Gastroesophageal sphincter (tissue), 4 donors: ENCODE measurements around the gene CFAP57. TPM values are rescaled to one million over a fixed set of nuclear protein-coding genes. Genes with fewer than 3 reads are reported as not detected.

Experiments
- ATAC-seq: fragments of 150-250 bp; one replicate; pipeline ENCODE4 v1.9.1; 2016; ENCODE audit warnings: mild to moderate bottlenecking, moderate library complexity
- H3K27ac ChIP-seq, 4 donors: fragments of 200-600 bp; sonication (generic) in 3 of 4; 1 replicate in 3 of 4; 2 replicates in 1 of 4; pipeline ENCODE4 v1.5.1; 2016 to 2019
- H3K27me3 ChIP-seq: fragments of 200-600 bp; sonication (generic); one replicate; pipeline ENCODE4 v1.5.1; 2019
- H3K36me3 ChIP-seq, 2 donors: fragments of 200-600 bp; sonication (generic); one replicate each; pipeline ENCODE4 v1.5.1; 2019; ENCODE audit warnings: control low read depth in 1 of 2
- H3K4me1 ChIP-seq, 3 donors: fragments of 200-600 bp; sonication (generic); 1 replicate in 2 of 3; 2 replicates in 1 of 3; pipeline ENCODE4 v1.5.1; 2016 to 2019; ENCODE audit warnings: control low read depth in 2 of 3
- H3K4me3 ChIP-seq, 2 donors: fragments of 200-600 bp; sonication (generic); one replicate each; pipeline ENCODE4 v1.5.1; 2019; ENCODE audit warnings: mild to moderate bottlenecking in 1 of 2, moderate library complexity in 1 of 2
- H3K9me3 ChIP-seq, 3 donors: fragments of 200-600 bp; sonication (generic); one replicate each; pipeline ENCODE4 v1.5.1; 2017 to 2019; ENCODE audit warnings: control low read depth in 2 of 3
- CTCF ChIP-seq, 4 experiments: fragments of 200-600 bp in 2 of 4; fragments of 450-650 bp in 2 of 4; sonication (generic) in 1 of 4; IDR thresholded peaks; one replicate each; pipeline ENCODE4 v1.5.1; 2017 to 2019; ENCODE audit warnings: antibody characterized with exemption in 4 of 4, mild to moderate bottlenecking in 2 of 4, moderate library complexity in 2 of 4
- EP300 ChIP-seq: sonication (generic); formaldehyde crosslinking; IDR thresholded peaks from one replicate; pipeline ENCODE4 v1.6.1; 2017; ENCODE audit warnings: antibody characterized with exemption, mild to moderate bottlenecking
- POLR2A ChIP-seq, 2 donors: fragments of 450-650 bp; IDR thresholded peaks; one replicate each; pipeline ENCODE4 v1.6.1; 2017; ENCODE audit warnings: antibody characterized with exemption in 2 of 2, mild to moderate bottlenecking in 2 of 2, moderate library complexity in 1 of 2
- POLR2AphosphoS5 ChIP-seq: sonication (generic); formaldehyde crosslinking; IDR thresholded peaks from one replicate; pipeline ENCODE4 v1.6.1; 2017; ENCODE audit warnings: antibody characterized with exemption
- WGBS, 2 donors: methylation state at CpG; one replicate each; pipeline ENCODE4 v1.1.5; 2018; ENCODE audit warnings: low coverage in 1 of 2; 5-methylcytosine and 5-hydroxymethylcytosine counted together
- total RNA-seq, 4 donors: library from RNA; depleted of rRNA; stranded (reverse); fragments of >200 nt; gene quantifications; one replicate each; pipeline ENCODE4 v1.1.0, GENCODE V29; 2016

CFAP57 gene
- total RNA-seq, 4 donors from 2014 or later = not detected

DNA sequence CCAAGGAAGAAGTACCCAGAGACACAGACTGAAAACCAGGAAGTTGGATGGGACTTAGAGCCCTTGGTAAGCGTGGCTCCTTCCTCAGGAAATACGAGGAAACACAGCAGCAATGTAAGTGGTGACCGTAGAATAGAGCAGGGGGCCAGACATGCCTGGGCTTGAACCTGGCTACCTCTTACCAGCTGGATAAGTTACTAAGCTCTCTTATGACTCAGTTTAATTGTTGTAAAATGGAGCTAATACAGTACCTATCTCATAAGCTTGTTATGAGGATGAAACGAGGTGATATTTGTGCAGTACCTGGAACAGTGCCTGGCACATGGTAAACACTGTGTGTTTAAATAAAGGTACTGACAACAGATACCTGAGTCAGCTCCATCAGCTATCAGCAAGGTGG lies 19.3 kb upstream of the CFAP57 start:
- Histone ChIP-seq H3K27ac (no peak overlapping the region), H3K9me3 (no peaks in the 10 kb centered on the region), H3K36me3 (no peaks in the 10 kb centered on the region), H3K4me3 (no peak overlapping the region), H3K4me1 (peaks cover 0 to 7% (median 2%) of the 10 kb centered on the region in 3 donors), H3K27me3 (peaks cover 60% of the 10 kb centered on the region)
- ATAC-seq = no peak
- 79 to 80% methylated on average over 1 to 3 of the region's 4 CpGs for WGBS, 2 donors
- TF ChIP-seq EP300 (no peak), POLR2A (IDR thresholded peaks at IDR 0.05) (no peak), POLR2AphosphoS5 (no peak), CTCF (IDR thresholded peaks at IDR 0.05) (no peak)

- H3K9me3 ChIP-seq = no peaks in the 10 kb centered on the region
- TF ChIP-seq CTCF (IDR thresholded peaks at IDR 0.05) (no peak), EP300 (no peak), POLR2AphosphoS5 (no peak), POLR2A (IDR thresholded peaks at IDR 0.05) (no peak)
- H3K4me3 ChIP-seq = no peak overlapping the region
- H3K36me3 ChIP-seq = no peaks in the 10 kb centered on the region
- no peak for ATAC-seq
- H3K27me3 ChIP-seq = peaks cover 57% of the 10 kb centered on the region
- no peak overlapping the region for H3K27ac ChIP-seq
- peaks cover 0 to 1% (median 0%) of the 10 kb centered on the region in 3 donors for H3K4me1 ChIP-seq
- 83 to 89% methylated on average over 5 to 6 of the region's 6 CpGs for WGBS, 2 donors
Measured at GRCh38 chr1:43153443-43153842, 18.7 kb upstream of the CFAP57 start.

GRCh38 chr1:43156026-43156425 lies 16.1 kb upstream of the CFAP57 start:
- WGBS, 2 donors = 68 to 72% methylated on average over 3 to 7 of the region's 7 CpGs
- H3K27ac ChIP-seq = no peak overlapping the region
- peaks cover 32% of the 10 kb centered on the region for H3K27me3 ChIP-seq
- TF ChIP-seq EP300 (no peak), CTCF (IDR thresholded peaks at IDR 0.05) (no peak), POLR2AphosphoS5 (no peak), POLR2A (IDR thresholded peaks at IDR 0.05) (no peak)
- H3K4me1 ChIP-seq = no peaks in the 10 kb centered on the region
- no peak overlapping the region for H3K4me3 ChIP-seq
- ATAC-seq = no peak
- no peaks in the 10 kb centered on the region for H3K36me3 ChIP-seq
- no peaks in the 10 kb centered on the region for H3K9me3 ChIP-seq

DNA sequence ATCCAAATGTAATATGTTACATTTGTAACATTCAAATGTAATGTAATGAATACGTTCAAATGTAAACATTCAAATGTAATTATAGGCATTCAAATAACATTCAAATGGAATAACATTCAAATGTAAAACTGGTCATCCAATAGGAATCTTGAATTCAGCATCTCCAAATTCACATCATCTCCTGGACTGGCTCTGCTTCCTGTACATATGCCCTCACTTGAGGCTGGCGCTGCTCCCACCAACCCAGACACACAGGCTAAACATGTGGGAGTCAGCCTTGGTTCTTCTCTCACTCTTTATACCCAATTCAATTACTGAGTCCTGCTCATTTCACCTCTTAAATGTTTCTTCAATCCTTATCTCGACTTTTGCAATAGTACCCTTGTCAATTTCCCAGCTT lies 7.0 kb upstream of the CFAP57 start:
- WGBS, 2 donors = 62 to 71% methylated on average over 3 of the region's 3 CpGs
- no peaks in the 10 kb centered on the region for H3K9me3 ChIP-seq

More for the DNA sequence above, 7.0 kb upstream of the CFAP57 start:
- peaks cover 0 to 81% of the 10 kb centered on the region in 2 donors for H3K36me3 ChIP-seq
- H3K27me3 ChIP-seq = no peaks in the 10 kb centered on the region
- peaks cover 0 to 6% (median 0%) of the 10 kb centered on the region in 3 donors for H3K4me1 ChIP-seq
- H3K4me3 ChIP-seq = no peak overlapping the region
- ATAC-seq = no peak
- no peak overlapping the region for H3K27ac ChIP-seq
- no peak for TF ChIP-seq EP300
- no peak for TF ChIP-seq CTCF (IDR thresholded peaks at IDR 0.05)
- no peak for TF ChIP-seq POLR2A (IDR thresholded peaks at IDR 0.05)
- no peak for TF ChIP-seq POLR2AphosphoS5
